NOMO-1 treated with DMSO at 0.1 percent for 48 hours (cell line): Measurements from ENCODE around the gene RFESD.
"Not testable (repeated sequence)": the region's sequence is repeated elsewhere in the genome, so short reads cannot be mapped to it uniquely, and the experiment has no call there.

Experiments
- DNase-seq: peaks from one replicate; lab custom pipeline; 2025; ENCODE audit not compliant: unreplicated experiment; lab: John Stamatoyannopoulos, UW

Gene RFESD

DNA sequence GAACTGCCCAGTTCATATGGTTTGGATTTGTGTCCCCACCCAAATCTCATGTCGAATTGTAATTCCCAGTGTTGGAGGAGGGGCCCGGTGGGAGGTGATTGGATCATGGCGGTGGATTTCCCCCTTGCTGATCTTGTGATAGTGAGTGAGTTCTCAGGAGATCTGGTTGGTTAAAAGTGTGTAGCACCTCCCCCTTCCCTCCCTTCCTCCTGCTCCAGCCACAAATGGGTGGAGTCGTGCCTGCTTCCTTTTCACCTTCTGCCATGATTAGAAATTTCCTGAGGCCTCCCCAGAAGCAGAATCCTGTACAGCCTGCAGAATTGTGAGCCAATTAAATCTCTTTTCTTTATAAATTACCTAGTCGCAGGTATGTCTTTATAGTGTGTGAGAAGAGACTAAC lies 59.6 kb downstream of the RFESD start:
- not testable (repeated sequence) for DNase-seq

DNA sequence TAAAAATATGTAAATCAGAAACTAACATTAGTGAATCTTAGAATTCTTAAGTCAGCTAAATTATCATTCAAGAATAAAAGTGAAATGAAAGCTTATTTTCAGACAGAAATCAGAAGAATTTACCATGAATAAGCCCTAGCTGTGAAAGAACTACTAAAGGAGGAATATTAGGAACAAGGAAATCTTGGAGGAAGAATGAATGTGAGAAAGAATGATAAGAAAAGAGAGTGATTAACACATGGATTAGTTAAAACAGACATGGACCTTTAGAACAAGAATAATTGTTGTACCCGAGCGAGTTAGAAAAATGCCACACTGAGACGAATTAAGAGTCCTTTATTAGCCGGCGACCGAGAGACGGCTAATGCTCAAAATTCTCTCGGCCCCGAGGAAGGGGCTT lies 60.5 kb downstream of the RFESD start:
- no peak for DNase-seq
